Activated naive CD4-positive, alpha-beta T cell treated with Interleukin-2 at 50 U/mL for 16 hours (primary cell): ENCODE results near the gene RNF4.
"Not testable (repeated sequence)": the region's sequence is repeated elsewhere in the genome, so short reads cannot be mapped to it uniquely, and the experiment has no call there.

ENCODE experiments used
- DNase-seq: peaks from one replicate; pipeline ENCODE4 v3.0.0-alpha.2; 2020

Gene RNF4

DNA sequence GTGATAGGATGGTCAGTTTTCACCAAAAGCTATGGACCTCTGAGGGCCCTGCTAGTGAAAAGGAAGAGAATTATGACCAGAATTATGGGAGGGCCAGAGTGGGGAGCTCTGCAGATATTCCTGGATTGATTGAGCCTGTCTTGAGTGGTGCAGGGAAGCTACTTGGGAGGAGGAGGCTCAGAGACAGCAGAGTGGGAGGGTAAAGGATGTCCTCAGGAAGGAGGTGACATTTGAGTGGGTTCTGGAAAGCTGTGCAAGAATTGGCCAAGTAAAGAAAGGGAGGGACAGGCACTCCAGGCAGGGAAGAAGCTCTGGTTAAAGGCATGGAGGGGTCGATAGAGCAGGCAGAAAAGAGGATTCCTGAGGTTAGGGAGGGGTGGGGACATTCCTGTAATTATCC is 24.1 kb downstream of the RNF4 start:
- no peak for DNase-seq

DNA sequence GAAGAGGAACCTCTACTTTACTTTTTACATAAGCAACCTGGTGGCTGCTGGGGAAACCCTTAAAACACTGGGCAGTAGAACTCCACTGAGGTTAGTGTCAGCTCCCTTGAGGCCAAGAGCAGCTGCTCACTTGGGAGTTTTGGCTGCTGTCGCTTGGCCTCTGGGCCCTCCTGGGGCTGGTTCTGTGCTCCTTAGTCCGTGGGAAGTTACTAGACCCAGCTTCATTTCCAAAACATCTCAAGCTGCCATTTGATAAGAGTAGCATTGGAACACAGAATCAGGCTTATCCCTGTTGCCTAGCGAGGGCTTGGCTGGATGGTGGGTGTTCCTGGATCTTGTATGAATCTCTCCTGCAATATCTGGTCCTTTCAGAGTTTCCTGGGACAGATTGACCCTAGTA is 26.1 kb downstream of the RNF4 start:
- DNase-seq: no peak

DNA sequence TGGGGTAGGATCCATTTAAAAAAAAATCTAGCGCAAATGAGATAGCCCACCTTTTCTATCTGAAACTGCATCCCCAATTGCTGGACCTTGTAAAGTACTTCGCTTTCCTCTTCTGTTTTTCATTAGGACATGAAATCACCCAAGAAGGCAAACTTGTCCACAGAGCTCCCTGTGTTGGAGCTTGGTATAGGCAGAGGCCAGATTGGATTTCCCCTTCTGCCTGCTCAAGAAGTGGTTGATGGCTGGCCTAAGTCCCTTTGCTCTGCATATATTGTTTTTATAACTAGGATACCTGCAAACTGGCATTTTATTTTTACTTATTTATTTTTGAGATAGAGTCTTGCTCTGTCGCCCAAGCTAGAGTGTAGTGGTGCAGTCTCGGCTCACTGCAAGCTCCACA is 28.4 kb downstream of the RNF4 start:
- DNase-seq: no peak

DNA sequence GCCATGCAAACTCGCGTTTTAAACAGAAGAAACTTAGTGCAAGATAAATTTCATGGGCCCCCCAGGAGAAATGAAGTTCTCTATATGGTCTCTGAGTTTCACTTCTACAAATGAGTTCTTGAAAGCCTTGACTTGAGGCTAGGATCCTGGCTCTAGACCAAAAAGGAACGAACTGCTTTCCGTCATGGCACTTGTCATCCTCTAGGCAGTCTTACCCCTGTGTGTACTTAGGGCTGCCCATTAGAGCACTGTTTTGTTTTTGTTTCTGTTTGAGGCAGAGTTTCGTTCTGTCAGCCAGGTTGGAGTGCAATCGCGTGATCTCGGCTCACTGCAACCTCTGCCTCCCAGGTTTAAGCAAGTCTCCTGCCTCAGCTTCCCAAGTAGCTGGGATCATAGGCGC is 29.0 kb downstream of the RNF4 start:
- no peak for DNase-seq

DNA sequence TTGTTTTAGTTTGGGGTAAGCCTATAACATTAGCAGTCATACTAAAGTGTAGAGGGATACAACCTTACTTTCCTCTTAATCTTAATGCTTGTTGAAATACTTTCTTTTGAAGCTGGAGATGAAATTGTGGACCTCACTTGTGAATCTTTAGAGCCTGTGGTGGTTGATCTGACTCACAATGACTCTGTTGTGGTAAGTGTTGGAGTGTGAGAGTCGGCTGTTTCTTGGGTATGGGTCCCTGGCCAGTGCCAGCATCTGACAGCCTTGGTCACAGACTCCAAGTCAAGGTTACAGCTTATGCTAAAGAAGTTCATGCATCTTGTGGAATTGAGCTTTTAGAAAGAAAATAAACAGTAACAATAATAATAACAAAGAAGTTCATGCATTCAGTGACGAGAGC is 31.6 kb downstream of the RNF4 start:
- no peak for DNase-seq

DNA sequence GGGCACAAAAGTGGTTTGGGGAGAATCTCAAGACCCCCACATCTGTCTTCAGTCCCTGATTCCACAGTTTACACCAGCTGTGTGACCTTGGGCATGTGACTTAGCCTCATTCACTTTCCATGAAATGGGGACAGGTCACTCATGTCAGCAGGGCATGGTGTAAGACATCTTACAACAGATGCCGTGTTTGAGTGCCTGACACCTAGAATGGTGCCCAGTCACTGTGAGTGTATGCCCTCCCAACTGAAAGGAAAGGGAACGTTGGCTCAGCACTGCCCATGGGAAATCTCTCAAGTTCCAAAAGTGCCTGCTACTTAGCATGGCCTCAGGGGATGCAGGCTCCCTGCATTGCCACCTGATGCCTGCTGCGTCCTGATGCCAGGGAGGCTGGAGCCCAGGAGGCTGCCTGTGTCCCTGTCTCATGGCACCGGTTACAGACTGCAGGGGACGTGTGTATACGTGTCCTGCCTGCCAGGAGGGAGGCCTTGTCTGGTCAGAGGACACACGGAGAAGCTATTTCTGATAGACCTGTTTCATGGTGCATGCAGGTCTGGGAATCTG is 32.2 kb downstream of the RNF4 start:
- DNase-seq: no peak

DNA sequence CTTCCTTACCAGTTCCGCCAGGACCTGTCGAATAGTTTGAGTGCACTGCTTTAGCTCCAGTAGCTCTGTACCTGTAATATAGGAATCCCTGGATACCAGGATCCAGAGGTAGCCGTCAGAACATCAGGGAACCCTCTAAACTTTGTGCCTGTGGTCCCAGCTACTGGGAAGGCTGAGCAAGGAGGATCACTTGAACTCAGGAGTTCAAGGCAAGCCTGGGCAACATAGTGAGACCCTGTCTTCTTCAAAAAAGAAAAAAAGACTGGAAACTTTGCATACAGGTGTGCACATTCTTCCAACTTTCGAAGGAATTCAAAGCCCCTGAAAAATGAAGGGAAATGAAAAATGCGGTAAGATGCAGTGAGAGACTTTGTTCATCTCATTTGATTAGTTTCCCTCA is 34.9 kb downstream of the RNF4 start:
- DNase-seq: no peak

DNA sequence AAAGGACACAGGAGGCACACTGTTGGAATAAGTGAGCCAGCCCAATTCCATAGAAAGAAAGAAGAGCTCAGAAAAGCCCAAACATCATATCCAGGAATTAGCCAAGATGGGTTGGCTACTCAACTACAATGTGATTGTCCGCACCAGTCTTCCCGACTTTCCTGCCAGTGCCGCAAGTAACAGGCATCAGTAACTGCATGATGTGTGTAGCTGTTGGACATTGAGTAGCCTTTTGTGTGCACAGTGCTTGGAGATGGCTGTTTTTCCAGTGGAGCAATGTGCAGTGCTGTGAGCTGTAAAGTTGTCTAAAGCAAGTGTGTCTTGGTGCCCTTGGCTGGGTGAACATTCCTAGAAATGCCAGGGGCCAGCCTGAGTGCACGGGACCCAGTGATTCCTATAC is 38.4 kb downstream of the RNF4 start:
- DNase-seq: no peak

DNA sequence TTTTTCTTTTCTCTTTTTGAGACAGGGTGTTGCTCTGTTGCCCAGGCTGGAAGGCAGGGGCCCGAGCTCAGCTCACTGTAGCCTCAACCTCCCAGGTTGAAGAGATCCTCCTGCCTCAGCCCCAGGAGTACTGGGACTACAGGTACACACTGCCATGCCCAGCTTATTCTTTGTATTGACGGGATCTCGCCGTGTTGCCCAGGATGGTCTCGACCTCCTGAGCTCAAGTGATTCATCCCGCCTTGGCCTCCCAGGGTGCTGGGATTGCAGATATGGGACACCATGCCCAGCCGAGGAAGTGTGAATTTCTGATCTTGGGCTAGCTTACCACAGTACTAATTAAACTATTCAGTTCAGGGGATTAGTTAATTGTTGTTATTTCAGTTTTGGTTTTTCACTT is 38.9 kb downstream of the RNF4 start:
- no peak for DNase-seq

DNA sequence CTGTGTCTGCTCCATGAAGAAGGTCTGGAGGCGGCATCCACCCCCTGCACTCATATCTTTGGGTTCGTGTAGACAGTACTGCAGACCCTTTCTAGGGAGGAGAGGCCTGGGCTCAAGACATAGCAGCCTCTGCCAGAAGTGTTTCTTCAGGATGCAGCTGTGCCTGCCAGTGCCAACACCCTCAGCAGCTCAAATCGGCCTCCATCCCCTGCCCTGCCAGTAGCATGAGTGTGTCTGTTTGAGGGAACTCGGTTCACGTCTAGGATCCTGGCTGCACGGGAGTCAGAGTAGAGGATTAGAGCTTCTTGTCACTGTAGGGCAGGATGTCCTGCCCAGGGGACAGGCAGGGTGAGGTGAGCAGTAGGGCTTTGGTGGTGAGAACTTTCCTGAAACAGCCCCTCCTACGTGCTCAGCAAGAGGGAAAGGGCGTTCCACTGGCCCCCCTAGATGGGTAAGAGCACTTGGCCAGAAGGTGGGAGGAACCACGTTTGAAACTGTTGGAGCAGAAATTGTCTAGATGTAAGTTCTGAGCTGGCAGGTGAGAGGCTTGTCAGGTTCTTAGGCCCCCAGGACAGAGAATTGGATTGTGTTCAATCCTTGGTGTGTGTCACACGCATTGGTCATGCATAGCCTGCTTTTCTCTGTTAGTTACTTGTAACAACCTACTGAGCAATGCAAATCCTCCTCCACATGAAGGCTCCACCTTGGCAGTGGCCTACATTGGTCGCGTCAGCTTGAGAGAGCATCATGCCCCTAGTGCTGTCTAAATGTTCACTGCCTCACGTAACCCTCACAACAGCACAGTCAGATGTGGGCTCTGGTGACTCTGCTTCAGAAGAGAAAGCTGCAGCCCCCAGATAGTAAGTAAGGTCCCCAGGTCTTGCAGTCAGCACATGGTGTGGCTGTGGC is 41.7 kb downstream of the RNF4 start:
- DNase-seq: no peak

DNA sequence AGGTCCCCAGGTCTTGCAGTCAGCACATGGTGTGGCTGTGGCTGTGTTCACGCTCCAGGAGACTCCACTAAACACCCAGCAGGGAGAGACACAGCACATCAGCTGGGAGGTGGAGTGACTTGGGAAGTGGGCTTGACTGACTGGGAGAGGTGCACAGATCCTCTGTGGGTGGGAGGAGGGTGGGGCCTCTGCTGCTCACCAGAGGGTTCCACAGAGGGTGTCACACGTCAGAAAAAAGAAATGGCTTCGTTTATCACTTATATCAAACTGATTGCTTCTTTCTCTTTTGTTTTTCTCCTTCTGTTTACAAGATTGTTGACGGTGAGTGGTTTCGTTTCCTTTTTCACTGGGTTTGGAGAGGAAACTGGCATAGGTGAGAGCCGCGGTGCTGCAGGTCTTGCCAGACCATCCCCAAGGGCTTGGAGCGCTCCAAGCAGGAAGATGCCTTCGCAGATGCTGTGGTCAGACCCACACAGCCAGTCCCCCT is 42.8 kb downstream of the RNF4 start:
- DNase-seq: no peak

DNA sequence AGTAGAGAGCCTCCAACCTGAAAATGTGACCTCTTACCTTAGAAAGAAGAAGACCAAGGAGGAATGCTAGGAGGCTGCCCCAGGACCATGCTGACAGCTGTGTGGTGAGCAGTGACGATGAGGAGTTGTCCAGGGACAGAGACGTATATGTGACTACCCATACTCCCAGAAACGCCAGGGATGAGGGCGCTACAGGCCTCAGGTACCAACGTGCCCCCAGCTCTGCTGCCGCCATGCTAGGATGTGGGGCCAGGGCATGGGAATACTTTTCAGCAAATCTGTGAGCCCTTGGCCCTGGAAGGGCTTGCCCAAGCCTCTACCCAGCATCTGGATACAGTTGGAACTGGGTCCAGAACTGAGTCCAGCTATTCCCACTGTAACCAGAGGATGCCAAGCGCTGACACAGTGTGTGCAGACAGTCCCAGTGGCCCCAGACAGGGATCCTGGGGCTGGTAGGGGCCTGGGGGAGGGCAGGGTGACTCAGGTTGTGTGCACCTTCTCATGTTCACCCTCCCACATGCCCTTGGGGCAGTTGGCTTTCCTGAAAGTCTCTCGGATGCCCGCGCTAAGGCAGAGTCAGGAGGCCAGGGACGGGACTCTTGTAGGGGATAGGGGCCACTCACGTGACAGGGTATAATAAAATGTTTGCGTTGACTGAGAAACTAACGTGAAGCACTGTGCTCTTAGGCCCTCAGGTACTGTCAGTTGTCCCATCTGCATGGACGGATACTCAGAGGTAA is 43.7 kb downstream of the RNF4 start:
- DNase-seq: no peak

DNA sequence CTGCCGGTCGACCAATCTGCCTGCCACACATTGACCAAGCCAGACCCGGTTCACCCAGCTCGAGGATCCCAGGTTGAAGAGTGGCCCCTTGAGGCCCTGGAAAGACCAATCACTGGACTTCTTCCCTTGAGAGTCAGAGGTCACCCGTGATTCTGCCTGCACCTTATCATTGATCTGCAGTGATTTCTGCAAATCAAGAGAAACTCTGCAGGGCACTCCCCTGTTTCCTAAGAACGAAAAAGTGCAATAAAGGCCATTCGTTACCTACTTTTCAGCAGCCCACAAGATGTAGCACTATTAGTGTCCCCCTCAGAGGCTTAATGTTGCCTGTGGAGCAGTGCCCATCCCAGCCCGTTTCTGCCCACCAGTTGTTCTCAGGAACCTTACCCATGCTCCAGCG is 45.3 kb downstream of the RNF4 start:
- DNase-seq: not testable (repeated sequence)

DNA sequence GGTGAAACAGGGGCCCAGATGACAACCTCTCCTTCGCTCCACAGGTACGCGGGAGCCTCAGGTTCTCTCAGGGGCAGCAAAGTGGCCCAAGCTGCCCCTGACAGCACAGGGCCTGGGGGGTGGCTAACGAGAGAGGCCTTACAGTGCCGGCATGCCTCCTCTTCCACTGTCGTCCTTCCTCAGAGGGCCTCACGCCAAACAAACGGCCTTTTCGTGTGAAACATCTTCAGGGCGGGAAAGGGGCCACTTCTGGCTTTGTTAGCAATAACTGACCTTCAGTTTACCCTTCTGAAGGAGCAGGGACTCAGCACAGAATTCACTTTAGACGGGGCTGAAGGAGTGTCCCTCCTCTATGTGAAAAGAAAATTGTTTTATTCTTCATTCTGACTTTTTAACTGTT is 46.0 kb downstream of the RNF4 start:
- not testable (repeated sequence) for DNase-seq

DNA sequence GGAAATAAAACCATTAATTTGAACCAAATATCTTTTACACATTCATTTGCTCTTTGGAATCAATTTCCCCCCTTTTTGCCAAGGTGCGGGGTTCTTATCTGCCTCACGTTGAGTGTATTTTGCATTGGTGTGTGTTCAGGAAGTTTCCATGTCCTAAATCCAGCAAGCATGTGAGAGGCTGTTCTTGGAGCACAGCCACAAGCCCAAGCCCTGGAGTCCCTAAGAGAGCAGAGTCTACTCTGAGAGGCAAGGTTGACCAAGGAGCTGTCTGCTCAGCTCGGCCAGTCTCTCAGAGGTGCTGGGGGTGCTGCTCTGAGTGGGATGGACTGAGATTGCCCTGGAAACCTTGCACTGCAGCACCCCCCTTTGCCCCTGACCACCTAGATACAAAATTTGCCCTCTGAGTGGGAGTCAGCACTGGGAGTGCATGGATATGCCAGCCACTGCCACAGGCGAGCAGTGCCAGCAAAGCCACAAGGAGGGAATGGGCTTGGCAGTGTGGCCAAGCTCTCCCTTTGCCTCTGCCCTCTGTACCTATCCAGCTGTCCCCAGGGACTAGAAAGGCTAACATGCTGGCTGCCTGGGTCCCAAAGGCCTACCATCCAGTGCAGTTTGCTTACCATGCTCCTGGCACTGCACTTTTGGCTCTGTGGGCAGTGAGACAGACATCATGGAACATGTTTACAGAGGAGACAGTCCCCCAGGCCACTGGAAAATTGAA is 47.1 kb downstream of the RNF4 start:
- no peak for DNase-seq

DNA sequence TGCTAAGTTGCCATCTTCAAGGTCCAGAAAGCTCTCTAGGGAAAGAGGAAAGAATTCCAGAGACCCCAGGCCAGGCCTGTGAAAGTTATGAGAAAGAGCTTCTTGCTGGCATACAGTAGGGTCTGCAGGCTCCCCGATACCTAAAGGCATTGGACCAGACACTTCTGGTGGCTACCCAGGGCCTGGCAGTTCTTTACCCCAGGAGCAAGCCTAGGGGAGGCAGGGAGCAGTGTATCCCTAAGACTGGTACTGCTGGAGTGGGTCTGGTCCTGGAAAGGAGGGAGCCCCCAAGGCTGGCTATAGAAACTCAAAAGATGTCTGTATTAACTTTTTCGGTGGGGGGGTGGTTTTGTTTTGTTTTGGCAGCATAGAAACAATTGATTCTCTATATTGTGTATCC is 47.7 kb downstream of the RNF4 start:
- no peak for DNase-seq

DNA sequence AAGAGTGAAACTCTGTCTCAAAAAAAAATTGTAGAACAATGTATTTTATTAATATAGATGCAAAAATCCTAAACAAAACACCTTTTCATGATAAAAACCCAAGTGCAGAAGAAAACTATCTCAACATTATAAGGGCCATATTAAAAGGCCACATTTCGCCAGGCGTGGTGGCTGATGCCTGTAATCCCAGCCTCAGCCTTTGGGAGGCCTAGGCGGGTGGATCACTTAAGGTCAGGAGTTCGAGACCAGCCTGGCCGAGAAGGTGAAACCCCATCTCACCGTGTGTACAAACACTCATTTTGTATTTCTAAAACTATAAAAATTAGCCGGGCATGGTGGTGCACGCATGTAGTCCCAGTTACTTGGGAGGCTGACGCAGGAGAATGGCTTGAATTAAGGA is 57.7 kb downstream of the RNF4 start:
- DNase-seq: no peak

DNA sequence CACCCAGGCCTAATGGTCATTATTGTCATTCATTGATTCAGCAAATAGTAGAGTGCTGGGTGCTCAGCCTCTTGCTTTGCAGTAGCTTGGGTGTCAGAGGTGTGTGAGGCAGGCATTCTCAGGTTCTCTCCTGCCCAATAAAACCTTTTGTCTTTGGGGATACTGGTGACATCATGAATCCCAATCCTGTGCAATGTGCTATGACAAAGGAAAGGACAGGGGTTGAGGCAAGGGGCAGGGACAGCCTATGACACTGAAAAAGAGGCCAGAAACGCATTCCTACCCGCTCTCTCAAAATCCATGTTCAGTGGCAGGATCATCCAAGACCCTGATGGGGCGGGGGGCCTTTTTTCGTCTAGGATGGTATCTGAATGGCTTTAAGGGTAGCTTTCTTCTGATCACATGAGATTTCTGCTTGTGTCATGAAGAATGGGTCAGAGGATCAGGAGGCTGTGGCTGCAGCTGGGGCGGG is 66.0 kb downstream of the RNF4 start:
- DNase-seq: no peak

DNA sequence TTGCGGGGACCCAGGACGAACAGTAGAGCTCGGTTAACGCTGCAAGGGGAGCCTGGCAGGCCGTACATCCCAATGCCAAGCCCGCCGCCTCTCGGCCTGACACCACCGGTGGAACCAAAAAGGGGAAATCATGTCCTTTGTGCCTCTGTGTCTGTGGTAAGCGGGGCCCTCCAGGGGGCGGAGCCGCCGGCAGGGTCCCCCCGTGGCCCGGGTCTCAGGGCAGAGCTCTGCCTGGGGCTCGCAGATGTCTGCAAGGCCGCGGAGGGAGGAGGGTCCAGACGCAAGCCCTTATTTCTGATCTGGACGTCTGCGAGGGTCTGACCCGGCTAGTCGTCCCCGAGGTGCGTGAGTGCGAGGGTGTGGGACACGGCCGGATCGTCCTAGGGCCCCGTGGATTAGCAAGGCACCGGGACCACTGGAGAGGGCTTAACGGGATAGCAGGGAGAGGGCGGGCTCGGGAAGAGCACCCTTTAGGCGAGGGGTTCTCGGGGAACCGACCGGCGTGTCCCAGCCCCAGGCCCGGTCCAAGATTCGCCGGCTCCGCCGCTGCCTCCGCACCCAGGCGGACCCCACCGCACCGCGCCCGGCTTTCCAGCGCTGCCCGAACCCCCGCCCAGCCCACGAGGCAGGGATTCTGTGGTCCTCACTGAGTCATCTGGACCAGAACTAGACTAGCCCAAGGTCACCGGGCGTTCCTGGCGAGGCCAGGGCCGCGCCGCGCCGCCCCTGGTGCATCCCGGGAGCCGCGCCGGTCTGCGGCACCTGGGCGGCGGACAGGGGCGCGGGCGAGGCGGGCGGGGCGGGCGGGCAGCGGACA is 66.7 kb downstream of the RNF4 start:
- DNase-seq: peak; percentile 47

DNA sequence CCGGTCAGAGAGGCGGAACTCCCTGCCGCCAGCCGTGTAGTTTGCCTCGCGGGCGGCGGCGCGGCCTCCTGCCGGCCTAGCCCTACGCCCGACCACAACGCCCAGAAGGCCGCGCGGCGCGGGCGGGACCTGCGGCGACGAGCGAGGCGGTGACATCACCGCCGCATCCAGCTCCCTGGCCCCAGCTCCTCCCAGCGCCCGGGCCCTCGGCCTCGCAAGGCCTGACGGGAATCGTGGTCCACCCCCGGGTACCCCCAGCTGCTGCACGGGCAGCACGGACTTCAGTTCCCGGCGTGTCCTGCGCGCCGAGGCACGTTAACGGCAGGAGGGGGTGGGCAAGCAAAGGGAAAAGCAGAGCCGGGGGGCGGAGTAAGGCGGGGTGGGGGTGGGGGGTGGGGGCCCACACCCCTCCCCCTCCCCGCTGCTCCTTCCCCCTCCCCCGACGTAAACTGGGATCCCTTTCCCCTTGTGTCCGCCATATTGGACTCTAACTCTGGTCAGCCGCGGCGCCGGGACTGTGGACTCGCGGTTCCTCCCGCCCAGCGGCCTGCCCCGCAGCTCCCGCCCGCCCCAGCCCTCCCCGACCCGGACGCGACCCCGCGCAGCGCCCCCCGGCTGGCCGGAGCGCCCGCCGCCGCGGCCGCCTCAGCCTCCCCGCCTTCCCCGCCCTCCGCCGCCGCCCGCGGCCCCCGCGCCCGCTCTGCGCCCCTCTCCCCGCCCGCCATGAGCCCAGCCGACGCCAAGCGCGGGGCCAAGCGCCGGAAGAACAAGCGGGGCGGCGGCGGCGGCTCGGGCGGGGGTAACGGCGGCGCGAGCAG is 67.5 kb downstream of the RNF4 start, which contains the start of gene FAM193A:
Gene FAM193A, plus strand, starts transcription at position 455 of the 818 bp plus-strand sequence. Its CDS starts 269 bp downstream, at position 724.
- DNase-seq: peak; percentile 99
